ENCODE results near the gene SCRN1.

The SCRN1 gene

GRCh38 chr7:29989257-29989995 lies at the start of gene SCRN1:
Gene SCRN1, minus strand, starts transcription at chr7:29989801. Its CDS starts 20,734 bp downstream, at chr7:29969067.
- peak within 1 kb of the TSS; percentile 69; the same call in 1 of the 2 replicates for H3K27ac ChIP-seq

GRCh38 chr7:30038196-30038980 lies 48.8 kb upstream of the SCRN1 start:
- no peak for TF ChIP-seq CTCF (conservative IDR thresholded peaks at IDR 0.05)
- H3K27ac ChIP-seq, result no peak overlapping the region

More at GRCh38 chr7:29989257-29989995, at the start of gene SCRN1:
- peak; percentile 20; the same call in 1 of the 2 replicates for TF ChIP-seq CTCF (conservative IDR thresholded peaks at IDR 0.05)

- no peak overlapping the region for H3K27ac ChIP-seq
- no peak for TF ChIP-seq CTCF (conservative IDR thresholded peaks at IDR 0.05)
Observed at GRCh38 chr7:30036220-30036619, 46.6 kb upstream of the SCRN1 start.

GRCh38 chr7:30034501-30034900 lies 44.9 kb upstream of the SCRN1 start:
- no peak overlapping the region for H3K27ac ChIP-seq
- TF ChIP-seq CTCF (conservative IDR thresholded peaks at IDR 0.05), result no peak

- H3K27ac ChIP-seq, result no peak overlapping the region
Observed at GRCh38 chr7:30032310-30033125, 42.9 kb upstream of the SCRN1 start.

GRCh38 chr7:30029696-30030095 lies 40.1 kb upstream of the SCRN1 start:
- no peak for TF ChIP-seq CTCF (conservative IDR thresholded peaks at IDR 0.05)
- H3K27ac ChIP-seq, result peak overlapping the region; percentile 77

More at GRCh38 chr7:30032310-30033125, 42.9 kb upstream of the SCRN1 start:
- no peak for TF ChIP-seq CTCF (conservative IDR thresholded peaks at IDR 0.05)

Measured in VCaP (cell line).